HG03025 (cell line): ENCODE measurements around the gene TPD52L1.

Experiments used
- ATAC-seq: cut with Tn5 transposase; IDR thresholded peaks from one replicate; pipeline ENCODE4 v1.9.1; 2021; ENCODE audit warnings: mild to moderate bottlenecking, moderate library complexity; ENCODE audit not compliant: unreplicated experiment, low FRiP score

The TPD52L1 gene

GRCh38 chr6:125231574-125232343 lies 78.2 kb downstream of the TPD52L1 start:
- no peak for ATAC-seq

GRCh38 chr6:125232466-125232865 lies 78.9 kb downstream of the TPD52L1 start:
- no peak for ATAC-seq

- no peak for ATAC-seq
Observed at GRCh38 chr6:125233202-125233601, 79.6 kb downstream of the TPD52L1 start.

GRCh38 chr6:125236536-125237327 lies 83.2 kb downstream of the TPD52L1 start:
- no peak for ATAC-seq

- no peak for ATAC-seq
Observed at GRCh38 chr6:125237764-125238163, 84.2 kb downstream of the TPD52L1 start.

GRCh38 chr6:125245109-125245508 lies 91.5 kb downstream of the TPD52L1 start:
- ATAC-seq = no peak

- no peak for ATAC-seq
Observed at GRCh38 chr6:125245523-125246264, 92.1 kb downstream of the TPD52L1 start.

GRCh38 chr6:125246566-125246965 lies 93.0 kb downstream of the TPD52L1 start:
- no peak for ATAC-seq

- no peak for ATAC-seq
Observed at GRCh38 chr6:125248136-125248535, 94.6 kb downstream of the TPD52L1 start.

GRCh38 chr6:125250511-125250910 lies 96.9 kb downstream of the TPD52L1 start:
- ATAC-seq = no peak

GRCh38 chr6:125251516-125252220 lies 98.1 kb downstream of the TPD52L1 start:
- ATAC-seq = no peak

GRCh38 chr6:125252891-125253290 lies 99.3 kb downstream of the TPD52L1 start:
- ATAC-seq = no peak

GRCh38 chr6:125253881-125254280 lies 100.3 kb downstream of the TPD52L1 start:
- no peak for ATAC-seq

GRCh38 chr6:125254321-125254720 lies 100.7 kb downstream of the TPD52L1 start:
- ATAC-seq = no peak

GRCh38 chr6:125255201-125255600 lies 101.6 kb downstream of the TPD52L1 start:
- no peak for ATAC-seq

- ATAC-seq = no peak
Observed at GRCh38 chr6:125257351-125257750, 103.8 kb downstream of the TPD52L1 start.

- ATAC-seq = peak; percentile 96
Observed at GRCh38 chr6:125258651-125259353, 105.2 kb downstream of the TPD52L1 start.

- ATAC-seq = no peak
Observed at GRCh38 chr6:125259354-125259736, 105.8 kb downstream of the TPD52L1 start.

GRCh38 chr6:125262016-125263013 lies 108.7 kb downstream of the TPD52L1 start:
- no peak for ATAC-seq
